Keratinocyte (primary cell): Measurements from ENCODE around the gene ROPN1L. TPM values are rescaled to one million over a fixed set of nuclear protein-coding genes. Genes with fewer than 3 reads are reported as not detected.

ENCODE experiments used
- DNase-seq: peaks from one replicate; pipeline ENCODE4 v3.0.0-alpha.2; 2011; ENCODE audit warnings: low read depth, missing footprints, low spot score
- FAIRE-seq: peaks from 2 replicates; lab custom pipeline; 2011; peaks lifted over from hg19 to GRCh38; lab: Jason Lieb, UNC
- H2AFZ ChIP-seq: 2 replicates; pipeline ENCODE4 v1.6.0; 2012; ENCODE audit warnings: low read length, control low read depth, inconsistent platforms; ENCODE audit not compliant: control insufficient read depth
- H3K27ac ChIP-seq: 2 replicates; pipeline ENCODE4 v1.5.1; 2011; ENCODE audit warnings: low read length; ENCODE audit not compliant: control insufficient read depth, insufficient read depth
- H3K27me3 ChIP-seq: 3 replicates; pipeline ENCODE4 v1.6.0; 2011; ENCODE audit warnings: low read length; ENCODE audit not compliant: control insufficient read depth, insufficient read depth; ENCODE audit errors: extremely low read depth
- H3K36me3 ChIP-seq, 2 experiments: 2 replicates in 1 of 2; 3 replicates in 1 of 2; pipeline ENCODE4 v1.5.1; 2011; ENCODE audit warnings: low read length in 2 of 2, mild to moderate bottlenecking in 1 of 2; ENCODE audit not compliant: control insufficient read depth in 2 of 2, insufficient read depth in 2 of 2; ENCODE audit errors: extremely low read depth in 1 of 2
- H3K4me1 ChIP-seq: 3 replicates; pipeline ENCODE4 v1.5.1; 2011; ENCODE audit warnings: low read length; ENCODE audit not compliant: control insufficient read depth, insufficient read depth; ENCODE audit errors: extremely low read depth
- H3K4me2 ChIP-seq: 3 replicates; pipeline ENCODE4 v1.6.0; 2011; ENCODE audit warnings: low read depth, low read length; ENCODE audit not compliant: control insufficient read depth, insufficient read depth; ENCODE audit errors: extremely low read depth
- H3K4me3 ChIP-seq, 3 experiments: fragments of 200-600 bp in 1 of 3; sonication (generic) in 1 of 3; 2 replicates in 2 of 3; 3 replicates in 1 of 3; pipeline ENCODE4 v1.5.1; 2011 to 2016; ENCODE audit warnings: low read length in 3 of 3, mild to moderate bottlenecking in 3 of 3, control low read depth in 2 of 3, inconsistent platforms in 1 of 3, low read depth in 1 of 3, mixed read lengths in 1 of 3, mixed run types in 1 of 3, moderate library complexity in 1 of 3; ENCODE audit not compliant: control insufficient read depth in 2 of 3, insufficient read depth in 2 of 3; ENCODE audit errors: extremely low read depth in 1 of 3
- H3K79me2 ChIP-seq: 2 replicates; pipeline ENCODE4 v1.6.0; 2012; ENCODE audit warnings: low read length; ENCODE audit not compliant: control insufficient read depth, insufficient read depth
- H3K9ac ChIP-seq: 3 replicates; pipeline ENCODE4 v1.6.0; 2011; ENCODE audit warnings: low read length; ENCODE audit not compliant: control insufficient read depth, insufficient read depth; ENCODE audit errors: extremely low read depth
- H3K9me1 ChIP-seq: 3 replicates; pipeline ENCODE4 v1.6.0; 2011; ENCODE audit warnings: low read length; ENCODE audit not compliant: control insufficient read depth, insufficient read depth; ENCODE audit errors: extremely low read depth
- H3K9me3 ChIP-seq: 2 replicates; pipeline ENCODE4 v1.5.1; 2012; ENCODE audit warnings: low read depth, low read length; ENCODE audit not compliant: control insufficient read depth
- H4K20me1 ChIP-seq: 3 replicates; pipeline ENCODE4 v1.6.0; 2011; ENCODE audit warnings: low read length; ENCODE audit not compliant: control insufficient read depth, insufficient read depth; ENCODE audit errors: extremely low read depth
- CTCF ChIP-seq, 3 experiments: IDR thresholded peaks in 1 of 3; conservative IDR thresholded peaks in 1 of 3; optimal IDR thresholded peaks in 1 of 3; 2 replicates in 2 of 3; 3 replicates in 1 of 3; pipeline versions ENCODE3 to v1.5.1; 2011; ENCODE audit warnings: low read length in 3 of 3, mild to moderate bottlenecking in 3 of 3, moderate library complexity in 2 of 3, control low read depth in 1 of 3, inconsistent platforms in 1 of 3; ENCODE audit not compliant: insufficient read depth in 2 of 3; ENCODE audit errors: extremely low read depth in 1 of 3
- EZH2 ChIP-seq: IDR thresholded peaks from one replicate; pipeline ENCODE4 v1.6.1; 2012; ENCODE audit warnings: inconsistent platforms, mild to moderate bottlenecking, low read length, moderate library complexity
- dilution Hi-C: fragments of 300-500 bp; cut with MboI; formaldehyde crosslinking; loops from one replicate; pipeline ENCODE4 v1.7.0; 2020; ENCODE audit warnings: low sequenced_read_pairs; ENCODE audit not compliant: extremely low pct_ligation_motif_present
- polyA plus RNA-seq, 5 experiments: library from polyadenylated mRNA; depleted of rRNA in 3 of 5; stranded (reverse) in 3 of 5; stranded (forward) in 1 of 5; unstranded in 1 of 5; fragments of >200 nt; gene quantifications; 1 replicate in 1 of 5; 2 replicates in 3 of 5; 3 replicates in 1 of 5; pipeline versions ENCODE4 v1.2.1 to v1.2.3, GENCODE V29; 2011 to 2012; ENCODE audit warnings: missing spikeins in 2 of 5, low read depth in 1 of 5, low replicate concordance in 1 of 5

Gene ROPN1L
- polyA plus RNA-seq, 1 donor (not counting 4 experiments of a cell fraction or from before 2014, with no cell fraction given): not detected

- DNase-seq (no peak), FAIRE-seq (no peak)
- H2AFZ ChIP-seq: no peak overlapping the region
- no peaks in the 10 kb centered on the region for H4K20me1 ChIP-seq
- no peaks in the 10 kb centered on the region for H3K79me2 ChIP-seq
- no peaks in the 10 kb centered on the region for H3K9me3 ChIP-seq
- dilution Hi-C loops: no loop called here
- no peak overlapping the region for H3K4me3 ChIP-seq
- no peak overlapping the region for H3K27ac ChIP-seq
- H3K4me2 ChIP-seq: no peak overlapping the region
- H3K9me1 ChIP-seq: no peaks in the 10 kb centered on the region
- no peaks in the 10 kb centered on the region for H3K27me3 ChIP-seq
- TF ChIP-seq CTCF (optimal IDR thresholded peaks at IDR 0.05 in 1 of 3, IDR thresholded peaks at IDR 0.05 in 1 of 3, conservative IDR thresholded peaks at IDR 0.05 in 1 of 3; ENCODE audit: extremely low read depth in 1 of 3, insufficient read depth in 2 of 3, low read length in 3 of 3): no peak
- no peak for TF ChIP-seq EZH2
- H3K9ac ChIP-seq: no peak overlapping the region
- H3K36me3 ChIP-seq: no peaks in the 10 kb centered on the region
- peaks cover 6% of the 10 kb centered on the region for H3K4me1 ChIP-seq
Observed at GRCh38 chr5:10498350-10498749, 56.7 kb downstream of the ROPN1L start.

GRCh38 chr5:10499066-10499465 lies 57.4 kb downstream of the ROPN1L start:
- Histone ChIP-seq H3K9me1 (no peaks in the 10 kb centered on the region), H3K79me2 (no peaks in the 10 kb centered on the region), H3K36me3 (no peaks in the 10 kb centered on the region), H2AFZ (no peak overlapping the region), H3K4me1 (peaks cover 6% of the 10 kb centered on the region), H3K9me3 (no peaks in the 10 kb centered on the region), H3K27ac (no peak overlapping the region), H3K9ac (no peak overlapping the region), H3K27me3 (no peaks in the 10 kb centered on the region), H3K4me3 (no peak overlapping the region), H3K4me2 (no peak overlapping the region), H4K20me1 (no peaks in the 10 kb centered on the region)
- DNase-seq: no peak
- TF ChIP-seq EZH2 (no peak), CTCF (optimal IDR thresholded peaks at IDR 0.05 in 1 of 3, IDR thresholded peaks at IDR 0.05 in 1 of 3, conservative IDR thresholded peaks at IDR 0.05 in 1 of 3; ENCODE audit: extremely low read depth in 1 of 3, insufficient read depth in 2 of 3, low read length in 3 of 3) (no peak)
- dilution Hi-C loops: no loop called here
- no peak for FAIRE-seq
